GM18951 (cell line): ENCODE data around the gene CDK9.

ENCODE experiments used
- POLR2A ChIP-seq: IDR thresholded peaks from 4 replicates; pipeline ENCODE4 v1.6.1; 2011; ENCODE audit warnings: mild to moderate bottlenecking; ENCODE audit not compliant: insufficient read length, insufficient read depth; ENCODE audit errors: extremely low read depth
- in situ Hi-C: fragments of 300-500 bp; cut with MboI; formaldehyde crosslinking; loops from one replicate; pipeline ENCODE4 v1.12.0; 2022; ENCODE audit warnings: low sequenced_read_pairs, mixed read lengths, inconsistent platforms; ENCODE audit not compliant: unreplicated experiment

The CDK9 gene

DNA sequence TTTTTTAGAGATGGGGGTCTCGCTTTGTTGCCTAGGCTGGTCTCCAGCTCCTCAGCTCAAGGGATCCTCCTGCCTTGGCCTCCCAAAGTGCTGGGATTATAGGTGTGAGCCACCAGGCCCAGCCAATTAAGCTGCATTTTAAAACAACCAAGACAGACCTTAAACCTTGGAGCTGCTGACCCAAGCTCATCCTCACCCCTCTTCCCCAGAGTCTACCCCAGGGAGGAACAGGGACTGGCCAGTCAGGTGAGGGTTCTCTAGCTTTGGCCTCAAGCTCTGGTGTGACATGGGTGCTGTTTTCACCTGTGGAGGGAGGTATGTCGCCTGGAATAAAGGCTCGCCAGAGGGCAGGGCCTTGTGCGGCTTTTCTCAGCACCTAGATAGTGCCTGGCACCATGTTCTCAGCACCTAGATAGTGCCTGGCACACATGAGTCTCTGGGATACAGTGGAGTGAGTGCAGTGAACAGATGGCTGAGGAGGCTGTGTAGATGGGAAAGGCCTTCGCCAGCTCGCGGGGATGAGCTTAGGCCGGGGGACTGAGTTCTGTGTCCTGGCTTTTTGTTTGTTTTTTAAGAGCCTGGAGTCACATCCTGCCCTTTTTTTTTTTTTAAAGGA, 7.4 kb downstream of the CDK9 start:
- peak; percentile 17 for TF ChIP-seq POLR2A
- in situ Hi-C loops: no loop called here

GRCh38 chr9:127794001-127794791, 8.4 kb downstream of the CDK9 start:
- peak; percentile 30 for TF ChIP-seq POLR2A
- in situ Hi-C loops: no loop called here

DNA sequence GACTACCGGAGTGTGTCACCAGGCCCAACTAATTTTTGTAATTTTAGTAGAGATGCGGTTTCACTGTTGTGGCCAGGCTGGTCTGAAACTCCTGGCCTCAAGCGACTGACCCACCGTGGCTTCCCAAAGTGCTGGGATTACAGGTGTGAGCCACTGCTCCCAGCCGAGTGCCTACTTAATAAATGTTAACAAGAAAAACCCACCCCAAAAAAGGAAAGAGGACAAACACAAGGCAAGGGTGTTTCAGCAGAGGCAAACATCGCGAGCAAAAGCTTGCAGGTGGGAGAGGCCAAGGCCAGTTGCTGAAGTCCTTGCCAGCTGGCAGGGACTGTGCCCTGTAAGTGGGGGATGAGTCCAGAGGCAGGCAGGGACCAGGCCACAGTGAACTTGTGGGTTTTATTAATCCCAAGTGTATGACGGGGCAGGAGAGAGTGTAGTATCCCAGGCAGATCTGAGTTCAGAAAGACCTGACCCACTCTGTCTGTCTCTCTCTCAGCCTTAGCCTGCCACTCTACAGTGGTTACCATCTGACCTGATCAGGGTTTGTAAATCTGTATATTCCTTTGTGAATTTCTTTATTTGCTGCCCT, 10.5 kb downstream of the CDK9 start:
- in situ Hi-C loops: no loop called here
- TF ChIP-seq POLR2A: no peak

DNA sequence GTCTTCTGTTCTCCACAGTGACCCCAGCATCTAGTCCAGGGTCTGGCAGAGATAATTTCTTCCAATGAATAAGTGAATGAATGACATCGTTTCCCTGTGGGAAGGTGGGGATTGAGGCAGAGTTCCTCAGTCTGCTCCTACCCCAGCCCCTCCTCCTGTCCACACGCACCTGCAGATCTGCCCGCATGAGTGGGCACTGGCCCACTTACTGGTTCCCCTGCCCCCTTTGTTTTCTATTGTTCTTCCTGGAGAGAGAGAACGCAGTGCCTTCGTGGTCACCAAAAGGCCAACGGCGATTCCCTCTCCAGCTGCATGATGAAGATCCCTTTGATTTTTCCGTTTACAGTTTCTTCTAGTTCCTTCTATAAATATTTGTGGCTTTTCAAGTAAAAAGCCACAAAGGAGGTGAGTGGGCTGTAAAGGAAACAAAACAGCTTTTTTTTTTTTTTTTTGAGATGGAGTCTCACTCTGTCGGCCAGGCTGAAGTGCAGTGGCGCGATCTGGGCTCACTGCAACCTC, 11.1 kb downstream of the CDK9 start:
- TF ChIP-seq POLR2A: no peak
- in situ Hi-C loops: no loop called here

GRCh38 chr9:127801955-127802575, 16.2 kb downstream of the CDK9 start:
- TF ChIP-seq POLR2A: no peak
- in situ Hi-C loops: no loop called here

DNA sequence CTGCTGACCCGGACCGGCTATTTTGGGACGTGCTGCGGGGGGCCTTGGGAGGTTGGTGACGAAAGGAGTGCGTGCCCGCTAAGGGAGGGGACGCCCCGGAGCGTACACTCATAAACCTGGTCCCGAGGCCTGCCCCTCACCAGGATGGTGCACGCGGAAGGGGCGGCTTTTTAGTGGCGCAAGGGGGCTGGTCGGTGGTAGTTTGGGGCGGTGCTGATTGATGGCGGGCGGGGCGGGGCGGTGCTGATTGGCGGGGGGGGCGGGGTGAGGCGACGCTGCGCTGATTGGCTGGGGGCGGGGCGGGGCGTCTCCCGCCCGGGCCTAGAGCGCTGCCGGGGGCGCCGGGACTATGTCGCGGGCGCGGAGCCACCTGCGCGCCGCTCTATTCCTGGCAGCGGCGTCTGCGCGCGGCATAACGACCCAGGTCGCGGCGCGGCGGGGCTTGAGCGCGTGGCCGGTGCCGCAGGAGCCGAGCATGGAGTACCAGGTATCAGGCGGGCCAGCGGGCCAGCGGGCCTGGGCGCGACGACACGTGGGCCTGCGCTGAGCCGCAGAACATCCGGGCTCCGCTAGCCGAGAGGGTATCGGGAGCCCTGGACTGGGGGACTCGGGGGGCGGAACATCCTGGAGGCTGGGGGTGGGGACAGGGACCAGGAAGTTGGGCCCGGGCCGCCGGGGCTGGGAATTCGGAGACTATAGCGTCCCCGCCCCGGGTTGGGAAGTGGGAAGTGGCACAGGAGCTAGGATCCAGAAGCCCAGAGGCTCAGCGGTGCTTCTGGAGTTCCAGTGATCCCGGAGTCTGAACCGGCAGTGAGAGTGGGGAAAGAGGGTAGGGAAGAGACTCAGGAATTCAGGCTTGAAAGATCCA, 17.0 kb downstream of the CDK9 start, which contains the start of gene FPGS:
TSS of gene FPGS (plus strand) at position 307 of the 868 bp plus-strand sequence. CDS start at position 350, 43 bp downstream.
- in situ Hi-C loops: no loop called here
- TF ChIP-seq POLR2A: peak; percentile 98

GRCh38 chr9:127803507-127804352, 17.9 kb downstream of the CDK9 start:
- TF ChIP-seq POLR2A: no peak
- in situ Hi-C loops: no loop called here

- in situ Hi-C loops: no loop called here
- TF ChIP-seq POLR2A: no peak
Measured at GRCh38 chr9:127805620-127806019, 19.8 kb downstream of the CDK9 start.

DNA sequence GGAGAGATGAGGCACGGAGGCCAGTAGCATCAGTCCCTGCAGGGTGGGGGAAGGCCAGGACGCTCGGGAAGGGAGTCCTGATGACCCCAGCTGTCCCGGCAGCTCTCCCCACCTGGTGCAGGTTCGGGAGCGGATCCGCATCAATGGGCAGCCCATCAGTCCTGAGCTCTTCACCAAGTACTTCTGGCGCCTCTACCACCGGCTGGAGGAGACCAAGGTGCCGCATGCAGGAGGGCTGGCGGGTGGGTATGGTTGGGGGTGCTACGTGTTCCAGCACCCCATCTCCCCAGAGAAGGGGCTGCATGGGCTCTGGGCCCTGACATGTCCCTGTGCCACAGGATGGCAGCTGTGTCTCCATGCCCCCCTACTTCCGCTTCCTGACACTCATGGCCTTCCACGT, 21.0 kb downstream of the CDK9 start:
- TF ChIP-seq POLR2A: no peak
- in situ Hi-C loops: no loop called here

GRCh38 chr9:127808347-127809001, 22.6 kb downstream of the CDK9 start:
- no peak for TF ChIP-seq POLR2A
- in situ Hi-C loops: no loop called here

DNA sequence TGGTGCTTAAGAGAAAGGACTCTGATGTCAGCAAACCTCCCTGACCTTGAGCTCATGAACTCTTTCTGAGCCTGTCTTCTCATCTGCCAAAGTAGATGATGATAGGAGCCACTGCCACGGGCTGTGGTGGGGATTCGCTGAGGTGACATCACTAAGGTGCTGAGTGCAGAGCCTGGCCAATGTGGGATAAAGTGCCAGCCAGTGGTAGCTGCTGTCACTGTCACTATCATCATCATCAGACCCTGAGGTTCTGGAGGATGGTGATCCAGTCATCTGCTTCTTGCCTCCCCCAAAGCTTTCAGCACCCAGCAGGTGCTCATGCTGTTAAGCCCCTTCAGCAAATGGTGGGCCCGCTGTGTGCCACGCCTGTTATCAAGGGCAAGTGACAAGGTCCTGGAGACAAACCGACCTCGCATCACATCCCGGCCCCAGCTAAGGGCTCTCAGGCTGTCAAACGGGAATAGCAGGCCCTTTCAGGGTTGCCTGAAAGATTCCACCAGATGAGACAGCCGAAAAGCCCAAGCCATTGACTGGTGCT, 23.2 kb downstream of the CDK9 start:
- TF ChIP-seq POLR2A: no peak
- in situ Hi-C loops: no loop called here
